Endothelial cell of umbilical vein (primary cell): ENCODE measurements around the gene MBD4. TPM values are rescaled to one million over a fixed set of nuclear protein-coding genes. Genes with fewer than 3 reads are reported as not detected.
A peak's percentile ranks its signal among the peaks of the same experiment; 100 is the strongest.
"Not testable (repeated sequence)": the region's sequence is repeated elsewhere in the genome, so short reads cannot be mapped to it uniquely, and the experiment has no call there.

Source experiments
- BruUV-seq: library from RNA; stranded (reverse); fragments of 400-500 nt; replicated peaks from 2 replicates; lab custom pipeline; 2021; lab: Mats Ljungman, UMichigan
- CTCF ChIA-PET: fragments of 300-600, 350-600 bp; sonication (Branson Sonifier 250); formaldehyde crosslinking; loops from one replicate; lab custom pipeline; 2021; ENCODE audit warnings: antibody characterized with exemption, inconsistent platforms; lab: Charles Lee
- POLR2A ChIA-PET: fragments of 300-600, 350-600 bp; sonication (Branson Sonifier 250); formaldehyde crosslinking; loops from one replicate; lab custom pipeline; 2021; ENCODE audit warnings: antibody characterized with exemption, inconsistent platforms; lab: Charles Lee
- DNase-seq: peaks from one replicate; pipeline ENCODE4 v3.0.0-alpha.2; 2011; ENCODE audit warnings: low read depth, low spot score
- FAIRE-seq: peaks from 2 replicates; lab custom pipeline; 2011; peaks lifted over from hg19 to GRCh38; lab: Jason Lieb, UNC
- H2AFZ ChIP-seq: 2 replicates; pipeline ENCODE4 v1.6.0; 2012; ENCODE audit warnings: low read depth, low read length, control low read depth, inconsistent platforms
- H3K27ac ChIP-seq: 2 replicates; pipeline ENCODE4 v1.5.1; 2011; ENCODE audit warnings: low read depth, mild to moderate bottlenecking, control low read depth, low read length, moderate library complexity; ENCODE audit not compliant: insufficient read depth
- H3K27me3 ChIP-seq, 2 experiments: 2 replicates each; pipeline versions ENCODE4 v1.6.0 to v1.6.1; 2011; ENCODE audit warnings: low read length in 2 of 2, mixed read lengths in 1 of 2; ENCODE audit not compliant: control insufficient read depth in 2 of 2, insufficient read depth in 2 of 2
- H3K36me3 ChIP-seq, 2 experiments: 2 replicates in 1 of 2; 3 replicates in 1 of 2; pipeline ENCODE4 v1.5.1; 2011; ENCODE audit warnings: low read length in 2 of 2, mild to moderate bottlenecking in 1 of 2, moderate library complexity in 1 of 2; ENCODE audit not compliant: control insufficient read depth in 2 of 2, insufficient read depth in 2 of 2; ENCODE audit errors: extremely low read depth in 1 of 2
- H3K4me1 ChIP-seq: 3 replicates; pipeline ENCODE4 v1.5.1; 2011; ENCODE audit warnings: mild to moderate bottlenecking, low read length; ENCODE audit not compliant: control insufficient read depth, insufficient read depth; ENCODE audit errors: extremely low read depth
- H3K4me2 ChIP-seq: 2 replicates; pipeline ENCODE4 v1.6.1; 2011; ENCODE audit warnings: low read length, control low read depth, mixed read lengths; ENCODE audit not compliant: insufficient read depth
- H3K4me3 ChIP-seq, 3 experiments: fragments of 200-600 bp in 1 of 3; sonication (generic), shearing (Covaris generic) in 1 of 3; replicated peaks in 1 of 3; 2 replicates each; pipeline ENCODE4 v1.5.1; 2011 to 2016; ENCODE audit warnings: control low read depth in 3 of 3, low read length in 3 of 3, mild to moderate bottlenecking in 2 of 3, inconsistent platforms in 1 of 3, low read depth in 1 of 3, moderate library complexity in 1 of 3; ENCODE audit not compliant: insufficient read depth in 1 of 3
- H3K79me2 ChIP-seq: 2 replicates; pipeline ENCODE4 v1.6.0; 2012; ENCODE audit warnings: low read length, inconsistent platforms; ENCODE audit not compliant: control insufficient read depth, insufficient read depth
- H3K9ac ChIP-seq: replicated peaks from 2 replicates; pipeline ENCODE3; 2011; ENCODE audit warnings: low read length, control low read depth; ENCODE audit not compliant: insufficient read depth; ENCODE audit errors: extremely low read depth
- H3K9me1 ChIP-seq: replicated peaks from 3 replicates; pipeline ENCODE4 v1.6.0; 2011; ENCODE audit warnings: mild to moderate bottlenecking, low read length; ENCODE audit not compliant: control insufficient read depth, insufficient read depth; ENCODE audit errors: extremely low read depth
- H3K9me3 ChIP-seq: replicated peaks from 2 replicates; pipeline ENCODE4 v1.5.1; 2012; ENCODE audit warnings: low read length, inconsistent platforms; ENCODE audit not compliant: control insufficient read depth, insufficient read depth
- H4K20me1 ChIP-seq: replicated peaks from 2 replicates; pipeline ENCODE3; 2011; ENCODE audit warnings: mild to moderate bottlenecking, low read length; ENCODE audit not compliant: control insufficient read depth, insufficient read depth; ENCODE audit errors: extremely low read depth
- EZH2 ChIP-seq: IDR thresholded peaks from 2 replicates; pipeline ENCODE4 v1.6.1; 2012; ENCODE audit warnings: borderline replicate concordance, low read depth, mild to moderate bottlenecking, moderate library complexity, low read length, inconsistent platforms; ENCODE audit not compliant: severe bottlenecking
- FOS ChIP-seq: IDR thresholded peaks from 2 replicates; pipeline ENCODE4 v1.6.1; 2011; ENCODE audit warnings: mild to moderate bottlenecking, low read length, moderate library complexity, borderline replicate concordance; ENCODE audit not compliant: insufficient read depth
- GATA2 ChIP-seq: IDR thresholded peaks from 2 replicates; pipeline ENCODE4 v1.7.0; 2011; ENCODE audit warnings: low read depth, mild to moderate bottlenecking, moderate library complexity, mixed read lengths, low read length; ENCODE audit not compliant: insufficient read length, insufficient read depth
- JUN ChIP-seq: IDR thresholded peaks from 2 replicates; pipeline ENCODE4 v1.6.1; 2011; ENCODE audit warnings: borderline replicate concordance, low read depth; ENCODE audit not compliant: insufficient read length, insufficient read depth
- MYC ChIP-seq: IDR thresholded peaks from one replicate; pipeline ENCODE4 v1.6.1; 2011; ENCODE audit warnings: mild to moderate bottlenecking, low read depth, low read length
- POLR2A ChIP-seq: IDR thresholded peaks from 2 replicates; pipeline ENCODE4 v1.6.1; 2012; ENCODE audit warnings: low read depth, mild to moderate bottlenecking, control low read depth, low read length
- POLR2AphosphoS5 ChIP-seq: IDR thresholded peaks from 2 replicates; pipeline ENCODE4 v1.6.1; 2012; ENCODE audit warnings: low read depth, mild to moderate bottlenecking, control low read depth, low read length, moderate library complexity; ENCODE audit not compliant: insufficient read depth
- dilution Hi-C: fragments of 300-500 bp; cut with MboI; formaldehyde crosslinking; loops from one replicate; pipeline ENCODE4 v1.15.0; 2019; ENCODE audit warnings: low sequenced_read_pairs; ENCODE audit not compliant: extremely low pct_ligation_motif_present
- intact Hi-C: fragments of 100-400 bp; cut with micrococcal nuclease; formaldehyde crosslinking; loops from one replicate; pipeline ENCODE4 v1.10.0; 2022
- polyA plus RNA-seq, 4 experiments: library from polyadenylated mRNA; depleted of rRNA in 3 of 4; stranded (reverse) in 3 of 4; unstranded in 1 of 4; fragments of >200 nt; gene quantifications; 2 replicates each; pipeline versions ENCODE4 v1.2.1 to v1.2.3, GENCODE V29; 2011 to 2012; ENCODE audit warnings: missing spikeins in 1 of 4
- total RNA-seq: library from RNA; stranded (reverse); gene quantifications from 2 replicates; pipeline ENCODE4 v1.2.3, GENCODE V29; 2021
- TF ChIP-seq, protein P1 (sequence below), 2 donors: IDR thresholded peaks; 1 replicate in 1 of 2; 2 replicates in 1 of 2; pipeline ENCODE4 v1.5.1; 2011; ENCODE audit warnings: low read length in 2 of 2, mild to moderate bottlenecking in 2 of 2, moderate library complexity in 2 of 2, control low read depth in 1 of 2, inconsistent platforms in 1 of 2, low read depth in 1 of 2; ENCODE audit not compliant: insufficient read depth in 1 of 2; ENCODE audit errors: extremely low read depth in 1 of 2
- TF ChIP-seq, protein P2 (sequence below): IDR thresholded peaks from 2 replicates; pipeline ENCODE4 v1.6.1; 2011; ENCODE audit not compliant: insufficient read depth, insufficient read length

Gene MBD4
- total and polyA plus RNA-seq, 2 donors (not counting 3 experiments of a cell fraction or from before 2014, with no cell fraction given), result 17.4 to 39.5 TPM

DNA sequence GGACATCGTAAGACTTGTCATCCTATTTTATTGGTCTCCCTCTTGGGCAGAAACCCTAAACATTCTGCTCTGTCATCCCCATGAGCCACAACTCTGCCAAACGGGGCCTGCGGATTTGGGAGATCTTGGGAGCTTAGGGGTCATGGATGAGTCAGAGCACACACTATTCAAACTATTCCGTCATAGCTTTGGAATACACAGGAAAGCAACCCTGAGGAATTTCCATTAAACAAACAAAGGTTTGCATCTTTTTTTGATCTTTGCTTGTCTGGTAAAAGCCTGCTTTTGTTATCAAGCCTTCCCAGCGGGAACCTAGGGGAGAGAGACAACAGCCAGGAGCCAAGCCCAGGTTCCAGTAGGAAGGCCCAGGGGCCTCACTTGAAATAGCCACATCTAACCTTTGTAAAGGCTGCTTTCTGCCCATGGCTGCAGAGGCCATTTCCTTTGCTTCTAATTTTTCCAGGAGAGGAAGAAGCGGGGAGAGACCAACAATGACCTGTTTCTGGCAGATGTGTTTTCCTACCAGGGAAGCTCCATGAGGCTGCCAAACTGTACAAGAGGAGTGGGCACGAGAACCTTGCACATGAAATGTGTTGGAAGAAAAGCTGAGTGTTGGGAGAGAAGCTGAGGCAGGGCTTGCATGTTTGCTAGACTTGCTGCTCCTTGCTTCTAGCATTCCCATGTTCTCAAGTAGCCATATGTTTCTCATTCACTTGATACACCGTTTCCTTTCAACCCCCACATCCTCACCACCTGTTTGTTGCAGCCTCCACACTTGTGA, 50.8 kb downstream of the MBD4 start:
- ChIA-PET POLR2A (interaction anchor here (0.7 kb wide), 1 partner anchor 107 kb away, joined by 4 read pairs; no protein-coding TSS in a partner anchor), CTCF (interaction anchor here (0.7 to 1.6 kb wide), 3 partner anchors 10 to 106 kb away, joined by 3 to 5 read pairs (median 4); no protein-coding TSS in a partner anchor)
- Histone ChIP-seq H3K4me2 (peak overlapping the region; percentile 39), H3K9ac (peak overlapping the region; percentile 75), H3K4me1 (peaks cover 43% of the 10 kb centered on the region), H3K27ac (peak overlapping the region; percentile 88), H3K36me3 (peaks cover 10 to 12% of the 10 kb centered on the region in 2 experiments)
- H2AFZ ChIP-seq, H3K9me3 ChIP-seq, H4K20me1 ChIP-seq, H3K4me3 ChIP-seq, H3K27me3 ChIP-seq, H3K9me1 ChIP-seq, dilution Hi-C loops, H3K79me2 ChIP-seq: not testable (repeated sequence)
- BruUV-seq, result TSS peak; percentile 74
- TF ChIP-seq JUN (peak; percentile 68), FOS (peak; percentile 50), POLR2AphosphoS5 (peak; percentile 6)
- DNase-seq (peak; percentile 87), FAIRE-seq (peak; percentile 97)
- intact Hi-C loops, result loop anchor here (1.0 to 10.0 kb wide), 2 partner anchors 10 to 236 kb away; no protein-coding TSS in a partner anchor

DNA sequence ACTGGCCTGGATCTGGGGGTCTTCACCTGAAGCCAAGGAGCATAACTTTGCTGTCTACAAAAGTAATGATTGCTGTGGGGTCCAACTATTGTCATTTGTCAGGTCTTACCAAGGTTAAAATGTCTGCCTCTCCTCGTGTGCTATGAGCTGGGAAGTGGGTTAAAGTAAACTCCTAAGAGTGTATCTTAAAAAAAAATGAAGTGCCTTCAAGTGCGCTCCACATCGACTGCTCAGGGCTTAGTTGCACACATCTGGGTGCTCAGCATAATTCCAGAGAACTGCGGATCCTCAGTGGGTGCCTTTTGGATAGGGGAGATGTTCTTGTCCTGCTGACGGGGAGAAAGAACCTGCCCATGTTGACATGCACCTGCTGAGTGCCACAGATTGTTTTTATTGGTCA, 52.3 kb downstream of the MBD4 start:
- dilution Hi-C loops (no loop called here), intact Hi-C loops (loop anchor here (10.0 kb wide), 1 partner anchor 237 kb away; no protein-coding TSS in a partner anchor)
- Histone ChIP-seq H3K9ac (no peak overlapping the region), H3K4me3 (no peak overlapping the region), H3K27me3 (no peaks in the 10 kb centered on the region), H3K79me2 (peaks cover 1% of the 10 kb centered on the region), H3K27ac (peak overlapping the region; percentile 88), H3K4me1 (peaks cover 35% of the 10 kb centered on the region), H4K20me1 (no peaks in the 10 kb centered on the region), H2AFZ (no peak overlapping the region), H3K4me2 (no peak overlapping the region), H3K9me1 (no peaks in the 10 kb centered on the region), H3K9me3 (no peaks in the 10 kb centered on the region), H3K36me3 (peaks cover 6 to 9% of the 10 kb centered on the region in 2 experiments)
- CTCF ChIA-PET, result interaction anchor here (0.9 to 1.6 kb wide), 2 partner anchors 9 to 103 kb away, joined by 3 to 5 read pairs; no protein-coding TSS in a partner anchor
- TF ChIP-seq, protein P1, sequence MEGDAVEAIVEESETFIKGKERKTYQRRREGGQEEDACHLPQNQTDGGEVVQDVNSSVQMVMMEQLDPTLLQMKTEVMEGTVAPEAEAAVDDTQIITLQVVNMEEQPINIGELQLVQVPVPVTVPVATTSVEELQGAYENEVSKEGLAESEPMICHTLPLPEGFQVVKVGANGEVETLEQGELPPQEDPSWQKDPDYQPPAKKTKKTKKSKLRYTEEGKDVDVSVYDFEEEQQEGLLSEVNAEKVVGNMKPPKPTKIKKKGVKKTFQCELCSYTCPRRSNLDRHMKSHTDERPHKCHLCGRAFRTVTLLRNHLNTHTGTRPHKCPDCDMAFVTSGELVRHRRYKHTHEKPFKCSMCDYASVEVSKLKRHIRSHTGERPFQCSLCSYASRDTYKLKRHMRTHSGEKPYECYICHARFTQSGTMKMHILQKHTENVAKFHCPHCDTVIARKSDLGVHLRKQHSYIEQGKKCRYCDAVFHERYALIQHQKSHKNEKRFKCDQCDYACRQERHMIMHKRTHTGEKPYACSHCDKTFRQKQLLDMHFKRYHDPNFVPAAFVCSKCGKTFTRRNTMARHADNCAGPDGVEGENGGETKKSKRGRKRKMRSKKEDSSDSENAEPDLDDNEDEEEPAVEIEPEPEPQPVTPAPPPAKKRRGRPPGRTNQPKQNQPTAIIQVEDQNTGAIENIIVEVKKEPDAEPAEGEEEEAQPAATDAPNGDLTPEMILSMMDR (IDR thresholded peaks at IDR 0.05; ENCODE audit: extremely low read depth in 1 of 2, insufficient read depth in 1 of 2, low read depth in 1 of 2, low read length in 2 of 2), result no peak
- TF ChIP-seq JUN (no peak), POLR2A (no peak), GATA2 (no peak), POLR2AphosphoS5 (no peak), FOS (no peak), MYC (no peak), EZH2 (no peak)
- TF ChIP-seq, protein P2, sequence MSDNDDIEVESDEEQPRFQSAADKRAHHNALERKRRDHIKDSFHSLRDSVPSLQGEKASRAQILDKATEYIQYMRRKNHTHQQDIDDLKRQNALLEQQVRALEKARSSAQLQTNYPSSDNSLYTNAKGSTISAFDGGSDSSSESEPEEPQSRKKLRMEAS, result no peak
- POLR2A ChIA-PET, result no interaction called here
- no peak for DNase-seq
- BruUV-seq, result no TSS peak
- FAIRE-seq, result no peak
